Endothelial cell of umbilical vein (primary cell): ENCODE measurements around the gene SPNS1.

Source experiments
- CTCF ChIP-seq, 2 donors: IDR thresholded peaks; 1 replicate in 1 of 2; 2 replicates in 1 of 2; pipeline ENCODE4 v1.5.1; 2011; ENCODE audit warnings: low read length in 2 of 2, mild to moderate bottlenecking in 2 of 2, moderate library complexity in 2 of 2, control low read depth in 1 of 2, inconsistent platforms in 1 of 2, low read depth in 1 of 2; ENCODE audit not compliant: insufficient read depth in 1 of 2; ENCODE audit errors: extremely low read depth in 1 of 2
- EZH2 ChIP-seq: IDR thresholded peaks from 2 replicates; pipeline ENCODE4 v1.6.1; 2012; ENCODE audit warnings: borderline replicate concordance, low read depth, mild to moderate bottlenecking, moderate library complexity, low read length, inconsistent platforms; ENCODE audit not compliant: severe bottlenecking
- FOS ChIP-seq: IDR thresholded peaks from 2 replicates; pipeline ENCODE4 v1.6.1; 2011; ENCODE audit warnings: mild to moderate bottlenecking, low read length, moderate library complexity, borderline replicate concordance; ENCODE audit not compliant: insufficient read depth
- GATA2 ChIP-seq: IDR thresholded peaks from 2 replicates; pipeline ENCODE4 v1.7.0; 2011; ENCODE audit warnings: low read depth, mild to moderate bottlenecking, moderate library complexity, mixed read lengths, low read length; ENCODE audit not compliant: insufficient read length, insufficient read depth
- MAX ChIP-seq: IDR thresholded peaks from 2 replicates; pipeline ENCODE4 v1.6.1; 2011; ENCODE audit not compliant: insufficient read depth, insufficient read length
- POLR2A ChIP-seq: IDR thresholded peaks from 2 replicates; pipeline ENCODE4 v1.6.1; 2012; ENCODE audit warnings: low read depth, mild to moderate bottlenecking, control low read depth, low read length
- POLR2AphosphoS5 ChIP-seq: IDR thresholded peaks from 2 replicates; pipeline ENCODE4 v1.6.1; 2012; ENCODE audit warnings: low read depth, mild to moderate bottlenecking, control low read depth, low read length, moderate library complexity; ENCODE audit not compliant: insufficient read depth

- TF ChIP-seq CTCF (IDR thresholded peaks at IDR 0.05; ENCODE audit: extremely low read depth in 1 of 2, insufficient read depth in 1 of 2, low read depth in 1 of 2, low read length in 2 of 2) (peak; percentile 48 to 70), EZH2 (no peak), POLR2A (no peak), POLR2AphosphoS5 (no peak), FOS (no peak), GATA2 (no peak), MAX (no peak)
Observed at GRCh38 chr16:28981517-28981916, 6.9 kb downstream of the SPNS1 start.
